ENCODE data around the gene NETO2. TPM values are rescaled to one million over a fixed set of nuclear protein-coding genes. Genes with fewer than 3 reads are reported as not detected.
A peak's percentile ranks its signal among the peaks of the same experiment; 100 is the strongest.
"Not testable (repeated sequence)": the region's sequence is repeated elsewhere in the genome, so short reads cannot be mapped to it uniquely, and the experiment has no call there.

Gene NETO2
- total RNA-seq, 2 experiments from 2014 or later, result 6.8 to 8.3 TPM

GRCh38 chr16:47142821-47143676 is 696 bp downstream of the NETO2 start:
- POLR2A ChIA-PET, result no interaction called here
- CTCF ChIA-PET, result interaction anchor here (0.6 to 3.2 kb wide), 19 partner anchors 19 to 1031 kb away, joined by 3 to 33 read pairs (median 3); no protein-coding TSS in a partner anchor
- Mint-ChIP-seq H3K27ac (no peak overlapping the region), H3K9me3 (no peaks in the 10 kb centered on the region), H3K4me1 (peaks cover 25% of the 10 kb centered on the region), H3K27me3 (peaks cover 28% of the 10 kb centered on the region), H3K36me3 (ENCODE audit: low read depth) (no peaks in the 10 kb centered on the region), H3K4me3 (peak overlapping the region; percentile 76)
- DNase-seq, result peak; percentile 55

DNA sequence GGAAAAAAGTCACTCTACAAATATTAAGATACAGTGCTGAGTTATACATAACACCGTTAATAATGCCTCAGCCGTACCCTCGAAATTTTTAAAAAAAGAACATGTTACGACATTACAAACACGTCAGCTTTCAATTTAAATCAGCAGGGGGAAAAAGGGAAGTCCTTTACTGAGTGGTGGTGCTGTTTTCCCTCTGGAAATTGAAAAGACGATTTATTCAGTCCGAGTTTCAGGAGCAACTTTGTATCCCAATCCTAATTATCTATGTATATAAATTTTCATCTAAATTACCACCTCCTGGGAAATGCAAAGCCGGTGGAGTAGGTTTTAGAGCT is 1.3 kb downstream of the NETO2 start:
- DNase-seq, result no peak
- ChIA-PET POLR2A (no interaction called here), CTCF (interaction anchor here (1.2 to 3.2 kb wide), 14 partner anchors 11 to 1022 kb away, joined by 3 to 33 read pairs (median 4); no protein-coding TSS in a partner anchor)
- no peaks in the 10 kb centered on the region for H3K36me3 Mint-ChIP-seq (ENCODE audit: low read depth)
- peak overlapping the region; percentile 76 for H3K4me3 Mint-ChIP-seq
- peaks cover 25% of the 10 kb centered on the region for H3K4me1 Mint-ChIP-seq
- no peak overlapping the region for H3K27ac Mint-ChIP-seq
- H3K9me3 Mint-ChIP-seq, result no peaks in the 10 kb centered on the region
- H3K27me3 Mint-ChIP-seq, result peaks cover 28% of the 10 kb centered on the region

DNA sequence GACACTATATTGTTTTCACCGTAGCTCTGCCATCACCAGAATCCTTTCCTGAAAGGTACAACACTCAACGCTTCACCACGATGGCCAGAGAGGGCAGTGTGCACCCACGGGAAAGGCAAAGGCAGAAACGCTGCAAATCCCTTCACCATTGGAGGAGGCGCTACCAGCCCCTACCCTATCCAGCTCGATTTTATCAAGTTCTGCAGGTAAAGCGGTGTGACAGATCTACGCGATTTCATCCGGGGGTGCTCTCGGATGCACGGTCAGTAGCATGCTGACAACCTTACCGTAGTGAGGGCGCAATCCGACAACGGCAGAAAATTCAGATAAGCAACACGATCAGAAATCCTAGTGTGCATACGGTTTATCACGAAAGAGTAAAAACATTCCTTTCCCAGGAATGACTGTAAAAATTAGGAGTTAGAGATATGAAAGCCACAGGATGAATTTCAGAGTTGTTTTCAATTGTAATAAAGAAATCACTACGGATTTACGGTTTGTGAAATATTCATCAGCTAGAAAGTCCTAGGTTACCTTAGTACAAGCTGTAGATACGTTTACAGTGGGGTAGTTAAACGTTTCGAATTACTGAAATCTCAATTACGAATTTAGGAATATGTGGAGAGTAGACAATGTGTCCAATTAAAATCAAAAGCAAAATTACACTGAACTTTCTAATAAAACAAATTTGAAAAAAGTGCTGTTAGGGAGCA is 1.8 kb downstream of the NETO2 start:
- Mint-ChIP-seq H3K27ac (peak overlapping the region; percentile 76), H3K4me1 (peaks cover 27% of the 10 kb centered on the region), H3K36me3 (ENCODE audit: low read depth) (no peaks in the 10 kb centered on the region), H3K4me3 (peak overlapping the region; percentile 76), H3K27me3 (peaks cover 28% of the 10 kb centered on the region), H3K9me3 (no peaks in the 10 kb centered on the region)
- CTCF ChIA-PET, result interaction anchor here (0.6 to 3.2 kb wide), 21 partner anchors 10 to 1034 kb away, joined by 3 to 33 read pairs (median 4); no protein-coding TSS in a partner anchor
- peak; percentile 89 for DNase-seq
- POLR2A ChIA-PET, result interaction anchor here (0.8 kb wide), 1 partner anchor 1012 kb away, joined by 4 read pairs; no protein-coding TSS in a partner anchor

DNA sequence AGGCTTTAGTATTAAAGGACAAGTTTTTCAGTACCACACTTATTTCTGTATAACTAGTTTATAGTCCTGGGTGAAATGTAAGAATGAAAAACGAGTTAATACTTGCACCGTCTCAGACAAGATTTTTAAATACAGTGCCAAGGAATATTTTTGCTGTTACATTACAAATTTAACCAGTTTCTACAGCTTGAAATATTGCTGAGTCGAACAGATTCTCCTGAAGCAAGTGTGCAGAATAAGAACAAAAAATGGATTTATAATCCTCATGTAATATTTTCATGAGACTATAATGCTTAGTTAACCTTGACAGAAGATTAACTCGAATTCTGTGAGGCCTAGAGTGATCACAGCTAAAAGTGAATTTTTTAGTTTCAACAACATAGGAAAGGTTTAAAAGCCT is 3.1 kb downstream of the NETO2 start:
- Mint-ChIP-seq H3K9me3 (no peaks in the 10 kb centered on the region), H3K36me3 (ENCODE audit: low read depth) (no peaks in the 10 kb centered on the region), H3K4me3 (no peak overlapping the region), H3K27ac (no peak overlapping the region), H3K27me3 (peaks cover 24% of the 10 kb centered on the region), H3K4me1 (peaks cover 34% of the 10 kb centered on the region)
- CTCF ChIA-PET, result interaction anchor here (2.5 kb wide), 2 partner anchors 24 to 1017 kb away, joined by 9 to 11 read pairs; no protein-coding TSS in a partner anchor
- no peak for DNase-seq
- POLR2A ChIA-PET, result no interaction called here

DNA sequence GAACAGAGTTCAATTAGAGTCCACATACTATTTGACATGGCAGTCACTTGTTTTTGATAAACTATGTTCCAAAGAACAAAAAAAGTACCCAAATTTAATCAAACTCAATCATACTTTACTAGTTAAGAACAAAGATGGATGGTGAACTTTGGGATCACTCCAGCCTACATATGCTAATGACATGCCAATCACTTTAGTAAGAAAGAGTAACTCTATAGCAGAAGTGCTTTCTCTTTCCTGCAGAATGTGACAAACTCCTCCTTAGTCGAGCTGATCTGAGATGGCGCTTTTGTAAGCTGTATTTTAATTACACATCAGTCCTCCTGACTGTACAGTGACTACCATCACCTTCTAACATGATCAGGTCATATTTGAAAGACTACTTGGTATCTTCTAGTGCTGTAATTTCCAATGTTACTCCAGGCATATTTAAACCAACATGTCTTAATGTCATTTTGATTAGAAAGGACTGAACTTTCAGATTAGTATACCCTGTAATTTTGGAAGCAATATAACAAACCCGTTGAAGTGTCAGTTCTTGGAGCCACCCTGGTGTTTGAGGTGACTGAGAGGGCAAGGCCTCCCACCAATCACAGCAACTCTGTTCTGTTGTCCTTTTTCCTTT is 4.1 kb downstream of the NETO2 start:
- no peak overlapping the region for H3K27ac Mint-ChIP-seq

GRCh38 chr16:47137925-47138324 is 5.8 kb downstream of the NETO2 start:
- POLR2A ChIA-PET; DNase-seq; H3K9me3 Mint-ChIP-seq; CTCF ChIA-PET; H3K27ac Mint-ChIP-seq; H3K4me3 Mint-ChIP-seq; H3K36me3 Mint-ChIP-seq (ENCODE audit: low read depth): not testable (repeated sequence)
- peaks cover 11% of the 10 kb centered on the region for H3K27me3 Mint-ChIP-seq
- peaks cover 34% of the 10 kb centered on the region for H3K4me1 Mint-ChIP-seq

More for the DNA sequence above, 4.1 kb downstream of the NETO2 start:
- Mint-ChIP-seq H3K9me3 (no peaks in the 10 kb centered on the region), H3K4me1 (peaks cover 35% of the 10 kb centered on the region), H3K27me3 (peaks cover 14% of the 10 kb centered on the region), H3K36me3 (ENCODE audit: low read depth) (no peaks in the 10 kb centered on the region), H3K4me3 (no peak overlapping the region)
- ChIA-PET POLR2A (no interaction called here), CTCF (no interaction called here)
- no peak for DNase-seq

GRCh38 chr16:47136099-47136842 is 7.5 kb downstream of the NETO2 start:
- ChIA-PET CTCF (interaction anchor here (1.2 to 1.4 kb wide), 2 partner anchors 98 to 145 kb away, joined by 3 to 7 read pairs; no protein-coding TSS in a partner anchor), POLR2A (no interaction called here)
- H3K27me3 Mint-ChIP-seq, result no peaks in the 10 kb centered on the region
- H3K27ac Mint-ChIP-seq, result no peak overlapping the region
- no peak overlapping the region for H3K4me3 Mint-ChIP-seq
- no peak for DNase-seq
- H3K36me3 Mint-ChIP-seq (ENCODE audit: low read depth), result no peaks in the 10 kb centered on the region
- H3K9me3 Mint-ChIP-seq, result no peaks in the 10 kb centered on the region
- H3K4me1 Mint-ChIP-seq, result peaks cover 22% of the 10 kb centered on the region

DNA sequence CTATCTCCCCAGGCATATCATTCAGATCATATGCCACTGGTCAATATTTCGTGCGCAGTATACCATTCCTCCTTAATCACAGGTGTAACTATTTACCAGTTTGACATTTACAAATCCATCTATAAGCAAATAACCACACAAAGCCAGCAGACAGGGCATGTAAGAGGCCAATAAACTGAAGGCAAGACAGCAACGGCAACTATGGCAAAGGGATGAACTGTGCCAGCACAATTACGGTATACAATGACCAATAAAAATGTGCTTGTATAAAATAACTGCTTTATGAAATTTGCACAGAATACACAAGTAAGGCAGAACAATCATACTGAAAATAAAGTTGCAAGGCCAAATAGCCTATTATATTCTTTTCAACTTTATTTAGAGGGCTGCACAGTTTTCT is 9.2 kb downstream of the NETO2 start:
- Mint-ChIP-seq H3K36me3 (ENCODE audit: low read depth) (no peaks in the 10 kb centered on the region), H3K4me1 (peaks cover 22% of the 10 kb centered on the region), H3K9me3 (no peaks in the 10 kb centered on the region), H3K4me3 (no peak overlapping the region), H3K27ac (no peak overlapping the region), H3K27me3 (no peaks in the 10 kb centered on the region)
- CTCF ChIA-PET, result no interaction called here
- POLR2A ChIA-PET, result no interaction called here
- no peak for DNase-seq

- ChIA-PET POLR2A (no interaction called here), CTCF (interaction anchor here (2.3 kb wide), 1 partner anchor 9 kb away, joined by 12 read pairs; no protein-coding TSS in a partner anchor)
- Mint-ChIP-seq H3K9me3 (no peaks in the 10 kb centered on the region), H3K27me3 (no peaks in the 10 kb centered on the region), H3K27ac (no peak overlapping the region), H3K4me3 (no peak overlapping the region), H3K4me1 (peaks cover 11% of the 10 kb centered on the region), H3K36me3 (ENCODE audit: low read depth) (no peaks in the 10 kb centered on the region)
- DNase-seq, result no peak
Measured at GRCh38 chr16:47132308-47132707, 11.4 kb downstream of the NETO2 start.

DNA sequence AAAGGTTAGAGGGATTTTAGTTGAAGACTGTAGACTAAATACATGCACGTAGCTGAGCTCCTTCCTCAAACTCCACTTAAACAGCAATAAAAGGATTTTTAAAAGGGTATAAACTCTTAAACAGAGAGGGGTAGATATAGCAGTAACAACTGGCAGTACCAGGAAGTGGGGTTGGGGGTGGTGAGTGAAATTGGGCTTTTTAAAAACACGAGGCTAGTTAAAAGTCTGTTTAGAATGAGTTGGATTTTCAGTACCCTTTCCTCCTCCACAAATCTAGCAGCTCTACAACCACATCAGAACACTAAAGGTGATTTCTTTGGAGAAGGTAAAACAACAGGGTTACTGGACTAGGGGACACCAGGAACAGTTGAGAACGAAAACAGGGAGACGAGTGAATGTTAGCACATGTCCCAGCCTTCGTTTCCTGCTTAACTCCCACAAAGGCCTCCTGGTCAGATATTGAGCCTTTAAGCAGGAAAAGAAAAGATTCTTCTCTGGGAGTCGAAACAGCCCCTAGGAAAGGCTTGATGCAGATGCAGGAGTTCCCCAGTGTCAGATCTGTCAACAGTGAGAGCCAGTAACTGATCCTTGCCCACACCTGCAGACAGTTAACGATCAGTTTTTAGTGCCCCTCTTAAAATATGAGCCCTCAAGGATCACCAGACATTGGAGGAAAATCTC is 13.8 kb downstream of the NETO2 start:
- no peak overlapping the region for H3K27ac Mint-ChIP-seq
- DNase-seq, result no peak
- no peaks in the 10 kb centered on the region for H3K9me3 Mint-ChIP-seq
- no peak overlapping the region for H3K4me3 Mint-ChIP-seq
- no peaks in the 10 kb centered on the region for H3K36me3 Mint-ChIP-seq (ENCODE audit: low read depth)
- CTCF ChIA-PET, result interaction anchor here (1.0 kb wide), 1 partner anchor 12 kb away, joined by 3 read pairs; no protein-coding TSS in a partner anchor
- POLR2A ChIA-PET, result no interaction called here
- no peaks in the 10 kb centered on the region for H3K27me3 Mint-ChIP-seq
- no peaks in the 10 kb centered on the region for H3K4me1 Mint-ChIP-seq

DNA sequence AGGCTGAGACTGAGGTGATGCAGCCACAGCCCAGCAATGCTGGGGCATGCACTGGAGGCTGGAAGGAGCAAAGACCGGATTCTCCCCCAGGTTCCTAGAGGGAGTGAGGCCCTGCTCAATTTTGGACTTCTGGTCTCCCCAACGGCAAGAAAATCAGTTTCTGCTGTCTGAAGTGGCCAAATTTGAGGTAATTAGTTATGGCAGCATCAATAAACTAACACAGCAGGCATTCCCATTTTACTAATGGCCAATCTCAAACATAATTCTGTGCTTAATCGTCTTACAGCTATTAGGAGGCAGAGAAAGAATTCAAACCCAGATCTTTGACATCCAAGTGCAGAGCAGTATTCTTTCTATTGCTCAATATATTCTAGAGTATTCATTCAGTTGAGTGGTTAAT is 16.2 kb downstream of the NETO2 start:
- Mint-ChIP-seq H3K36me3 (ENCODE audit: low read depth) (no peaks in the 10 kb centered on the region), H3K27me3 (no peaks in the 10 kb centered on the region), H3K27ac (no peak overlapping the region), H3K9me3 (no peaks in the 10 kb centered on the region), H3K4me1 (no peaks in the 10 kb centered on the region), H3K4me3 (no peak overlapping the region)
- DNase-seq, result no peak
- CTCF ChIA-PET, result no interaction called here
- POLR2A ChIA-PET, result no interaction called here

GRCh38 chr16:47125757-47126156 is 18.0 kb downstream of the NETO2 start:
- Mint-ChIP-seq H3K27ac (no peak overlapping the region), H3K4me3 (no peak overlapping the region), H3K9me3 (no peaks in the 10 kb centered on the region), H3K36me3 (ENCODE audit: low read depth) (peaks cover 5% of the 10 kb centered on the region), H3K4me1 (no peaks in the 10 kb centered on the region), H3K27me3 (no peaks in the 10 kb centered on the region)
- ChIA-PET POLR2A (no interaction called here), CTCF (interaction anchor here (1.8 kb wide), 1 partner anchor 16 kb away, joined by 4 read pairs; no protein-coding TSS in a partner anchor)
- DNase-seq, result no peak
